GM18520 (cell line): Measurements from ENCODE around the gene ADAM23.

Experiments used
- ATAC-seq: cut with Tn5 transposase; IDR thresholded peaks from one replicate; pipeline ENCODE4 v1.9.1; 2021; ENCODE audit not compliant: unreplicated experiment

ADAM23 gene

GRCh38 chr2:206488623-206489022 is 45.3 kb downstream of the ADAM23 start:
- ATAC-seq: no peak

DNA sequence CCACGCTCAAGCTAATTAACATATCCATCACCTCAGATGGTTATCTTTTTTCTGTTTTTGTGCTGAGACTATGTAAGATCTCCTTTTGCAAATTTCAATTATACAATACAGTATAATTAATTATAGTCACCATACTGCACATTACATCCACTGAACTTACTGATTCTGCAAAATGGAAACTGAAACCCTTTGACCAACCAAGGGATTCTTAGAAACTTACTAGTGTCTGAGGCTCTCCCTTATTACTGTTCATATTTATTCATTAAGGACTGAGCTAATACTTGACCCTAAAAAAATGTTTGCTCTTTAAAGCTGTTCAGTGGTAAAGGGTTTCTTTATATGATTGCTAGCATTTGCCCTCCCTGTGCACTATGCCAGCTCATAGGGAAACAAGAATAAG is 50.7 kb downstream of the ADAM23 start:
- ATAC-seq: no peak

DNA sequence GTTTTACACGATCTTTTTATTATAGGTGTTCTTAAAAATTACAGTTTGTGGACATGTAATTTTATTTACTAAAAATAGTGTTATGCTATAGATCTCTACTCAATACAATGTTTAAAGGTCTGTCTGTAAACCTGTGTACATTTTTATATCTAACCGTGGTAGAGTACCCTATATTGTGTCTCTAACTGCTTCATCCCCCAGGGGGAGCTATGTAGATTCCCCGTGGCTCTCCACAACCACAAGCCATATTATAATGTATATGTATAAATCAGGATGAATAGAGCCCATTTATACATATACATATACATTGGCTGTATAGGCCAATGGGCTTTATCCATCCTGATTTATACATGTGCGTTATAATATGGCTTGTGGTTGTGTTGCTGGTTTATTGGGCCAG is 59.4 kb downstream of the ADAM23 start:
- ATAC-seq: no peak

GRCh38 chr2:206511283-206511682 is 68.0 kb downstream of the ADAM23 start:
- ATAC-seq: no peak

DNA sequence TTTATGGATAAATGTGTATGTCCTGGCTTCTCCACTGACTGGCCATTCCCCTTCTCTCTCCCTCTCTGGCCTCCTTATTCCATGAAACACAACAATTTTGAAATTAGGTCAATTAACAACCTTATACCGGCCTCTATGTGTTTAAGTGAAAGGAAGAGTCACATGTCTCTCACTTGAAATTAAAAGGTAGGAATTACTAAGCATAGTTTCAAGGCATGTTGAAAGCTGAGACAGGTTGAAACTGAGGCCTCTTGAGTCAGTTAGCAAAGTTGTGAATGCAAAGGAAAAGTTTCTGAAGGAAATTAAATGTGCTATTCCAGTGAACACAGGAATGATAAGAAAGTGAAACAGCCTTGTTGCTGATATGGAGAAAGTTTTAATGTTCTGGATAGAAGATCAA is 69.7 kb downstream of the ADAM23 start:
- no peak for ATAC-seq

GRCh38 chr2:206515580-206515979 is 72.2 kb downstream of the ADAM23 start:
- no peak for ATAC-seq

- no peak for ATAC-seq
Measured at GRCh38 chr2:206518997-206519396, 75.7 kb downstream of the ADAM23 start.

GRCh38 chr2:206520450-206520849 is 77.1 kb downstream of the ADAM23 start:
- ATAC-seq: no peak

- no peak for ATAC-seq
Measured at GRCh38 chr2:206521115-206521514, 77.8 kb downstream of the ADAM23 start.

- ATAC-seq: no peak
Measured at GRCh38 chr2:206521612-206522011, 78.3 kb downstream of the ADAM23 start.

DNA sequence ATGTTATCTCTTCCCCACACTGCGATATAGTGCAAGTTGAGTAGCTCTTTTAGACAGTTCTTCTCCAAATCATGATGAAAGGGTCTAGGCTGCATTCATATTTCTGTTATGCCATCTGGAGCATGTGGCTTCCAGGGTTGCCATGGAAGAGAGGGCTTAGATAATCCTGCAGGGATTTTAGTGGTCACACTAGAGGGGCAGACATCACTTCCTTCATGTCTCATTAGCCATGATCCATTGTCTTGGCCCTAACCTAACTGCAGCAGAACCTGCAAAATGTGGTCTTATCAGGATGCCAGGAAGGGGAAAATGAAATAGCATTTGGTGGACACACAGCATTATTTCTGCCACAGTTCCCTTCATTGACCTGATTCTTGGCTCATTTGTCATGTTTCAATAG is 83.1 kb downstream of the ADAM23 start:
- ATAC-seq: no peak

- no peak for ATAC-seq
Measured at GRCh38 chr2:206527153-206527552, 83.8 kb downstream of the ADAM23 start.

- no peak for ATAC-seq
Measured at GRCh38 chr2:206530727-206531126, 87.4 kb downstream of the ADAM23 start.

DNA sequence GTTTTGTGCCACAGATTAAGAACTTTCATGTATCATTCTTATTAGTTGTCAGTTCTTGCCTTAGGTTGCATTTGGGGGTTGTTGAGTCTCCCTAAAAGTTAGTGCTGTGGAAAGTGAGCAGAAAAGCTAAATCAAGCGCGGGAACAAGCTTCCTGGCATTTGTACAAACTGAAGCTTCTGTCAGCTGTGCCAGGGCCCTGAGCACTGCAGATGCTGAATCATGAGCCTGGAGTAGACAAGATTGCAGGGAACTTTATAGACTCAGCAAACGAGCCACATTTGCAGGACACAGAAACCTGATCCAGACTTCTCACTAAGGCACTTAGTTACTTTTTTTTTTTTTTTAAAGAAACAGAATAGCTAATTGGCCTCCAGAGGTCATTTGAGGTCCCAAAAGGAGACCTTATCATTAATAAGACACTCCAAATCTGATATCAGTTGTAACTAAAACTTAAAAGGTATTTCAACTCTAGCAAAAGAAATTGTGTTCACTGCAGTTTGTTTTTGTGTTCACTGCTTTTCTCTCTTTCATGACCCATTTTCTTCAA is 88.7 kb downstream of the ADAM23 start:
- ATAC-seq: no peak

- no peak for ATAC-seq
Measured at GRCh38 chr2:206533977-206534376, 90.6 kb downstream of the ADAM23 start.

- no peak for ATAC-seq
Measured at GRCh38 chr2:206535260-206535986, 92.1 kb downstream of the ADAM23 start.

DNA sequence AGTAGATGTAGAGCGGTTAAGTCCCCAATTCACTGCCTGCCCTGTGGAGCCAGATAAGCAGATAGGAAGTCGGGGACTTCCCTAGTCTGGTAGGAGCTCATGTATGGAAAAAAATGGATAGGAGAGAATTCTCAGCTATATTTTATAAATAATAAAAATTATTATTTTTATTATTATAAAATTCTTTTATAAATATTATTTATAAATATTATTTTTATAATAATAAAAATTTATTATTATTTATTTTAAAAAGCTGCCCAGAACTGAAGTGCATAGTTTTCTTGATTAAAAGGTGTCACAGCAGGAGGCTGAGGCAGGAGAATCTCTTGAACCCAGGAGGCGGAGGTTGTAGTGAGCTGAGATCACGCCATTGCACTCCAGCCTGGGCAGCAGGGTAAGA is 97.4 kb downstream of the ADAM23 start:
- no peak for ATAC-seq

DNA sequence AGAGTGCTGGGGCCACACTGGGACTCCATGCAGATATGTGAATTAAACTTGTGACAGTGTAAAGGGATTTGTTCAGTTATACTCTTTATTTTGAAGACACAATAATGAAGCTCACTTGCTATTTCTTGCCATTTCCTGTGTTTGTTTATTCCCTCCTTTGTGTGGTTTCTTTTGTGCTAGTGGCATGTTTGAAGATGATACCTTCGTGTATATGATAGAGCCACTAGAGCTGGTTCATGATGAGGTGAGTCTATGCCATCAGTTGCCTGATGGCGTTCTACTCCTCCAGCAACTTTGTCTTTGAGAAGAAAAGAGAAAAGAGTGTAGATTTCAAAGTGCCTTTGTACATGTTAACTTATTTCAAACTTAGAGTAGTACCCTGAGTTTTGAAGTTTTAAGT is 99.7 kb downstream of the ADAM23 start:
- ATAC-seq: no peak

- no peak for ATAC-seq
Measured at GRCh38 chr2:206548383-206548782, 105.1 kb downstream of the ADAM23 start.

DNA sequence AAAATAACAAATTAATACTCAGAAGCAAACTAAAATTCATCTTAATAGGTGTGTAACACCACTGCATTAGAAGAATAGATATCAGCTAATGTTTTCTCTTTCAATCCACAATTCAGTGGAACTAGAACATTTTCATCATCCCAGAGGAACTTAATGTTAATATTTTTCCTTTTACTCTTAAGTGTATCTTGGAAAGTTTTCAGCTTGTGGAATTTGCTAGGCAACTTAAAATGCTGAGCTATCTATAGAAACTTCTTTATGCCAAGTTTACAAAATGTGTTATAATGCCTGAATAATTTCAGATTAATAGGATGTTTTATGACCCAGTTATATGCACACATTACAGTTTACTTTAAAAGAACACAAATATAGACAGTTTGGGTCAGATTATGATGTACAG is 112.4 kb downstream of the ADAM23 start:
- ATAC-seq: no peak

DNA sequence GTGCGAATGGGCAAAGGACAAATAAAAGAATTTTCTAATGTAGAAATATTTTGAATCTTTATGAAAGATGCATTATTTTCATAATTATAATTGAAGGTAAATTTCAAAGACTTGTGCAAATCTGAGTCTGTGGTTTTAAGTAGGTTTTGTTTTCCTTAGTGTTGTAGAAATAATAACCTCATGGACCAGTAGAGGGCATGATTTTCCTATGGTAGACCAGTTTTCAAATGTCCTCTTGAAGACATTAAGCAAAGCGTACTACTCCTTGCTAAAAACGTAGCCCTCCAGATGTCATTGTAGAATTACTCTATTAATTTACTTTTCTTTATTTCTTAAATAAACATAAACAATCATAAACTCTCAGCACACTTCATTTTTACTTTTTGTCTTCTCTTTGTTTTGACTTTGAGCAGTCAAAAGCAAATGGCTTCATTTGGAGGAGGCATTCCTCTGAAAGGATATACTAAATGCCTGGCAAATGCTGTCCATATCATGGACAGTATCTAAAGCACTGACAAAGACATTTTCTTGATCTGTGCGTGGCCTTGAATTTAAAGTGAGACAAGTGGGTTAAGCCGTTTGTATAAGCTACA is 113.1 kb downstream of the ADAM23 start:
- no peak for ATAC-seq

GRCh38 chr2:206557321-206557720 is 114.0 kb downstream of the ADAM23 start:
- ATAC-seq: no peak

DNA sequence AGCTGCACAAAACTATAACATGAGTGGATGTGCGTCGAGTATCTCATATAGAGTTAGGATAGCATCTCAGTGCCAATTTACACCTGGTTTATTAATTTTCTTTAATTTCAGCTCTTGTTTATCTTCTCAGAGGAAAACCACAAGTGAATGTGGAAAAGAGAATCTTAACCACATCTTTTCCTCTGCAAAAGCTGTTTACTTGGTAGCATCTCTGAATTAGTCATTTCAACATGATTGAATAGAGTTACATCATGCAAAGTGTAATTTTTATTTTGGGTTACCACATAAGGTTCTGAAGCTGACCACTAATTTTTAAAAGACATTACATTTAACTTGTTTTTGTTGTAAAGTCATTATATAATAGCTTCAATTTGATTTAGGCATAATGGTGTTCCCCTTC is 115.2 kb downstream of the ADAM23 start:
- no peak for ATAC-seq
